Left lung (tissue), 10 donors: Measurements from ENCODE around the gene MARK1. TPM values are rescaled to one million over a fixed set of nuclear protein-coding genes. Genes with fewer than 3 reads are reported as not detected.

Experiments
- ATAC-seq: fragments of 200-7000 bp; cut with Tn5 transposase; one replicate; pipeline ENCODE4 v1.9.1; 2020; ENCODE audit warnings: moderate library complexity
- DNase-seq, 4 donors: peaks; one replicate each; pipeline ENCODE4 v3.0.0-alpha.2; 2013 to 2020
- H3K27ac ChIP-seq, 2 donors: fragments of 200-600 bp; sonication (generic) in 1 of 2; one replicate each; pipeline versions ENCODE4 v1.5.0 to v1.8.0; 2020 to 2021
- H3K27me3 ChIP-seq, 2 donors: fragments of 200-600 bp; sonication (generic) in 1 of 2; one replicate each; pipeline versions ENCODE4 v1.5.0 to v1.8.0; 2020 to 2021
- H3K36me3 ChIP-seq, 2 donors: fragments of 200-600 bp; sonication (generic) in 1 of 2; one replicate each; pipeline versions ENCODE4 v1.5.0 to v1.8.0; 2020 to 2021
- H3K4me1 ChIP-seq, 2 donors: fragments of 200-600 bp; one replicate each; pipeline ENCODE4 v1.8.0; 2021
- H3K4me3 ChIP-seq, 2 donors: fragments of 200-600 bp; sonication (generic) in 1 of 2; one replicate each; pipeline versions ENCODE4 v1.5.0 to v1.8.0; 2020 to 2021; ENCODE audit warnings: mild to moderate bottlenecking in 1 of 2
- H3K9me3 ChIP-seq, 2 donors: fragments of 200-600 bp; sonication (generic) in 1 of 2; one replicate each; pipeline versions ENCODE4 v1.5.0 to v1.8.0; 2020 to 2021
- intact Hi-C, 2 donors: fragments of 100-400 bp; cut with DNase I; formaldehyde crosslinking; loops; one replicate each; pipeline versions ENCODE4 v1.11.2 to v1.14.2; 2022
- polyA plus RNA-seq, 6 donors: library from polyadenylated mRNA; unstranded; fragments of 120-200 nt; gene quantifications; one replicate each; pipeline ENCODE4 v1.2.1, GENCODE V29; 2013; ENCODE audit not compliant: insufficient read length in 6 of 6
- total RNA-seq, 2 donors: library from RNA; stranded (reverse); fragmentation: NEBNext Ultra II Directional; extraction: Animal tissue kit (Norgen Biotek cat#: 25700); gene quantifications; one replicate each; pipeline ENCODE4 v1.2.1, GENCODE V29; 2021
- TF ChIP-seq, protein P1 (sequence below), 2 donors: fragments of 200-600 bp; sonication (generic) in 1 of 2; IDR thresholded peaks; one replicate each; pipeline versions ENCODE4 v1.5.0 to v1.8.0; 2021; ENCODE audit warnings: antibody characterized with exemption in 2 of 2
- donor health status: DM: no; HTN: yes; CAD: no.
- donor health status: DM: no; HTN: no; CAD: no.

Gene MARK1
- total and polyA plus RNA-seq, 8 donors = 3.1 to 9.7 (median 8.6) TPM

DNA sequence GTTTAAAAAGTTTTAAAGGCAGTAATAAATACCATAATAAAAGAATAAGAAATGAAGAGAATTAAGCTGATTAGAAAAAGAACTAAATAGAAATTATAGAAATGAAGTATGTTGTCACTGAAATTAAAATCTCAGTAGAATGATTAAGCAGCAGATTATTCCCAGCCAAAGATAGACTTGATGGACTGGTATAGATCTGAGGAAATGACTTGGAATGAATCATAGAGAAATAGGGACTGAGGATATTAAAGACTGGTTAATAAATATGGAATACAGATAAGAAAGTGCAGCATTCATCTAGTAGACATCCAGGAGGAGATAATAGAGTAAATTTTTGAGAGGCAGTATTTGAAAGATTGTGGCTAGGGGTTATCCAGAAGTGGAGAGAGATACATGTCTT, 28.7 kb downstream of the MARK1 start:
- no peaks in the 10 kb centered on the region for H3K36me3 ChIP-seq
- H3K4me3 ChIP-seq = no peak overlapping the region
- intact Hi-C loops = no loop called here
- H3K27ac ChIP-seq = no peak overlapping the region
- H3K4me1 ChIP-seq = no peaks in the 10 kb centered on the region
- TF ChIP-seq, protein P1, sequence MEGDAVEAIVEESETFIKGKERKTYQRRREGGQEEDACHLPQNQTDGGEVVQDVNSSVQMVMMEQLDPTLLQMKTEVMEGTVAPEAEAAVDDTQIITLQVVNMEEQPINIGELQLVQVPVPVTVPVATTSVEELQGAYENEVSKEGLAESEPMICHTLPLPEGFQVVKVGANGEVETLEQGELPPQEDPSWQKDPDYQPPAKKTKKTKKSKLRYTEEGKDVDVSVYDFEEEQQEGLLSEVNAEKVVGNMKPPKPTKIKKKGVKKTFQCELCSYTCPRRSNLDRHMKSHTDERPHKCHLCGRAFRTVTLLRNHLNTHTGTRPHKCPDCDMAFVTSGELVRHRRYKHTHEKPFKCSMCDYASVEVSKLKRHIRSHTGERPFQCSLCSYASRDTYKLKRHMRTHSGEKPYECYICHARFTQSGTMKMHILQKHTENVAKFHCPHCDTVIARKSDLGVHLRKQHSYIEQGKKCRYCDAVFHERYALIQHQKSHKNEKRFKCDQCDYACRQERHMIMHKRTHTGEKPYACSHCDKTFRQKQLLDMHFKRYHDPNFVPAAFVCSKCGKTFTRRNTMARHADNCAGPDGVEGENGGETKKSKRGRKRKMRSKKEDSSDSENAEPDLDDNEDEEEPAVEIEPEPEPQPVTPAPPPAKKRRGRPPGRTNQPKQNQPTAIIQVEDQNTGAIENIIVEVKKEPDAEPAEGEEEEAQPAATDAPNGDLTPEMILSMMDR (IDR thresholded peaks at IDR 0.05) = no peak
- H3K27me3 ChIP-seq = no peaks in the 10 kb centered on the region
- H3K9me3 ChIP-seq = no peaks in the 10 kb centered on the region
- no peak for ATAC-seq
- DNase-seq = no peak

DNA sequence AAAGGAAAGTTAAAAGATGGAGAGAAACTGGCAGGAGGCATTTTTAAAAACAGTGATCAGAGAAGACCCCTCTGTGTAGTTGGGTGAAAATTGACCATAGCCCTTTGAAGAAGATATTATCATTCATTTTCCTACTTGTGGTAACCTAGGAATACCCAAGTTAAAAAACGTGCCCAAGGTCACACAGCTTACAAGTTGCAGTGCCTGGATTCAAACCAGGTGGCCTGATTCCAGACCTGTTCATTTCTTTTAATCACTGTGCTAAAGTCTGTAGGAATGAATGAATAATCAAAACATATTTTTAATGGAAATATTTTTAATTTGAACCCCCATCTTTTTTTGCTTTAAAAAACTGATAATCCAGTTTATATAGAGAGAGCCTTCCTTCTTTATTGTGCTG, 35.6 kb downstream of the MARK1 start:
- TF ChIP-seq, protein P1 (IDR thresholded peaks at IDR 0.05) = no peak

DNA sequence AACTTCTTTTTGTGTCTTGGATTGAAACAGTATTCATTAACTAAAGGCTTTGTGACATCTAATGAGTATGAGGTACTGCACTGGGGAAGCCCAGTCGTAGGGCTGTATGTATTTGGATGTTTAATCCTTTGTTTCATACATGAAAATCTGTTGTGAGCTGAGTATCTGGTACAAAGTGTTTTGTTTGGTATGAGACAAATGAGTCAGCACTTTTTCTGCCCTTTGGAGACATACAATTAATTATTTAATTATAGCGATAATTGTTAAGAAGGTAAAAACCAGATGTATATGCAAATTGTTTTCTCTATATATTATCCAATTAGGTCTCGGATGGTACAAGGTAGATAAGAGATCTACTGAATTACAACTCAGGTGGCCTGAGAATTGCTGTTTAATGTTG, 36.3 kb downstream of the MARK1 start:
- intact Hi-C loops = no loop called here
- Histone ChIP-seq H3K9me3 (no peaks in the 10 kb centered on the region), H3K27ac (no peak overlapping the region), H3K4me3 (no peak overlapping the region), H3K4me1 (no peaks in the 10 kb centered on the region), H3K36me3 (no peaks in the 10 kb centered on the region), H3K27me3 (no peaks in the 10 kb centered on the region)
- TF ChIP-seq, protein P1 (IDR thresholded peaks at IDR 0.05) = no peak
- no peak for DNase-seq
- no peak for ATAC-seq

More for the DNA sequence above, 35.6 kb downstream of the MARK1 start:
- no peak overlapping the region for H3K27ac ChIP-seq
- intact Hi-C loops = no loop called here
- DNase-seq (no peak), ATAC-seq (no peak)
- H3K27me3 ChIP-seq = no peaks in the 10 kb centered on the region
- H3K9me3 ChIP-seq = no peaks in the 10 kb centered on the region
- no peaks in the 10 kb centered on the region for H3K4me1 ChIP-seq
- no peaks in the 10 kb centered on the region for H3K36me3 ChIP-seq
- no peak overlapping the region for H3K4me3 ChIP-seq

DNA sequence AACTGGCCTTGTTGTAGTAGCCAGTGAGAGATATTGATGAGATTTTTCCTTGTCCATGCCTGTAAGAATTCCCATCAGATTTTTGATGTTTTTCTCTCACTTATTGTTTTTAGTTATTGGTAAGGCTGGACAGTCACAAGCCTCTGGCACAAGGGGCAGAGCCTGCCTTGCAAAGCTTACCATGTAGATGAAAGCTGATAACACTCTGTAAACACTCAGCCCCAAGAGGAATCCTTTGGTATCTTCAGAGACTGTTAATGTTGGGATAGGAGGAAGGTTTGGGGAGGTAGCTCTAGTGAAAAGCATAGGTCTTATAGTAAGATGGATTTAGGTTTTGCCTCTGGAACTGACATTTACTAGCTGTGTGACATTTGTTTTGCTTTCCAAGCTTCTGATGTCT, 37.7 kb downstream of the MARK1 start:
- Histone ChIP-seq H3K27me3 (no peaks in the 10 kb centered on the region), H3K27ac (no peak overlapping the region), H3K4me3 (no peak overlapping the region), H3K9me3 (no peaks in the 10 kb centered on the region), H3K4me1 (no peaks in the 10 kb centered on the region), H3K36me3 (no peaks in the 10 kb centered on the region)
- no peak for DNase-seq
- TF ChIP-seq, protein P1 (IDR thresholded peaks at IDR 0.05) = no peak
- intact Hi-C loops = no loop called here
- no peak for ATAC-seq

DNA sequence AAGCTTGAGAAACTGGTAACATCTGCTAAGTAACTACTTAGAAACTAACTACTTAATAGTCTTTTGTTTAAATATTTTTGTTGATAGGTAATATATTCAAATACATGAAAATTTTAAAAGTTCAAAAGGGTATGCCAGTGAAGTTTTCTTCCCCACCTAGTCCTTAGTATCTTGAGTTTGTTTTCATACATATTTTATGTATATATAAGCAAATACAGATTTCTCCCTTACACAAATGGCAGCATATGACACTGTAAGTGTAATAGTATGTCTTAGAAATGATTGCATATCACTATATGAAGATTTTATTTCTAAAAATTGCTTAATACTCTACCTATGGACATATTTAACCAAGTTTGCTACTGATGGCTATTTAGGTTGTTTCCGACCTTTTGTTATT, 38.9 kb downstream of the MARK1 start:
- ATAC-seq = no peak
- H3K27ac ChIP-seq = no peak overlapping the region
- H3K9me3 ChIP-seq = no peaks in the 10 kb centered on the region
- no peaks in the 10 kb centered on the region for H3K4me1 ChIP-seq
- intact Hi-C loops = no loop called here
- no peaks in the 10 kb centered on the region for H3K36me3 ChIP-seq
- H3K4me3 ChIP-seq = no peak overlapping the region
- no peaks in the 10 kb centered on the region for H3K27me3 ChIP-seq
- TF ChIP-seq, protein P1 (IDR thresholded peaks at IDR 0.05) = no peak
- no peak for DNase-seq
